GM12864 (cell line): ENCODE results near the gene GRK4.

Experiments
- DNase-seq: peaks from one replicate; pipeline ENCODE4 v3.0.0-alpha.2; 2011; ENCODE audit warnings: low read depth
- H3K4me3 ChIP-seq: 2 replicates; pipeline ENCODE4 v1.5.1; 2011; ENCODE audit warnings: mild to moderate bottlenecking, low read depth, low read length, control low read depth
- TF ChIP-seq, protein P1 (sequence below): IDR thresholded peaks from 2 replicates; pipeline ENCODE4 v1.5.1; 2011; ENCODE audit warnings: low read depth, mild to moderate bottlenecking, moderate library complexity, low read length, control low read depth, inconsistent platforms; ENCODE audit errors: missing control alignments

GRK4 gene

DNA sequence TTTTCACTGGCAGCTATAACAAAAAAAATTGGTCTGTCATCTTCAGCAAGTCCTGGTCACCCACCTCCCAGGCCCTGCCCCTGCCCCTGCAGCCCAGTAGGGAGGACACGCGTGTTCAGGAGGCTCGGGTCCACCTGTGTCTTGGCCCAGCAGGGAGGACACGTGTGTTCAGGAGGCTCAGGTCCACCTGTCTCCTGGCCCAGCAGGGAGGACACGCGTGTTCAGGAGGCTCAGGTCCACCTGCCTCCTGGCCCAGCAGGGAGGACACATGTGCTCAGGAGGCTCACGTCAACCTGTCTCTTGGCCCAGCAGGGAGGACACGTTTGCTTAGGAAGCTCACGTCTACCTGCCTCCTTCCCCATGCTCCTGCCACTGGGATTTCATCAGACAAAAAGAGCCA is 66.1 kb downstream of the GRK4 start:
- TF ChIP-seq, protein P1, sequence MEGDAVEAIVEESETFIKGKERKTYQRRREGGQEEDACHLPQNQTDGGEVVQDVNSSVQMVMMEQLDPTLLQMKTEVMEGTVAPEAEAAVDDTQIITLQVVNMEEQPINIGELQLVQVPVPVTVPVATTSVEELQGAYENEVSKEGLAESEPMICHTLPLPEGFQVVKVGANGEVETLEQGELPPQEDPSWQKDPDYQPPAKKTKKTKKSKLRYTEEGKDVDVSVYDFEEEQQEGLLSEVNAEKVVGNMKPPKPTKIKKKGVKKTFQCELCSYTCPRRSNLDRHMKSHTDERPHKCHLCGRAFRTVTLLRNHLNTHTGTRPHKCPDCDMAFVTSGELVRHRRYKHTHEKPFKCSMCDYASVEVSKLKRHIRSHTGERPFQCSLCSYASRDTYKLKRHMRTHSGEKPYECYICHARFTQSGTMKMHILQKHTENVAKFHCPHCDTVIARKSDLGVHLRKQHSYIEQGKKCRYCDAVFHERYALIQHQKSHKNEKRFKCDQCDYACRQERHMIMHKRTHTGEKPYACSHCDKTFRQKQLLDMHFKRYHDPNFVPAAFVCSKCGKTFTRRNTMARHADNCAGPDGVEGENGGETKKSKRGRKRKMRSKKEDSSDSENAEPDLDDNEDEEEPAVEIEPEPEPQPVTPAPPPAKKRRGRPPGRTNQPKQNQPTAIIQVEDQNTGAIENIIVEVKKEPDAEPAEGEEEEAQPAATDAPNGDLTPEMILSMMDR = no peak
- no peak for DNase-seq
- H3K4me3 ChIP-seq = no peak overlapping the region

GRCh38 chr4:3030566-3031356 is 67.4 kb downstream of the GRK4 start:
- no peak overlapping the region for H3K4me3 ChIP-seq
- TF ChIP-seq, protein P1 = no peak
- no peak for DNase-seq

- no peak overlapping the region for H3K4me3 ChIP-seq
- DNase-seq = no peak
- TF ChIP-seq, protein P1 = no peak
These were observed 68.1 kb downstream of the GRK4 start for GRCh38 chr4:3031357-3032082.

- TF ChIP-seq, protein P1 = no peak
- DNase-seq = no peak
- H3K4me3 ChIP-seq = no peak overlapping the region
These were observed 70.9 kb downstream of the GRK4 start for GRCh38 chr4:3034231-3034630.

- TF ChIP-seq, protein P1 = no peak
- no peak for DNase-seq
- H3K4me3 ChIP-seq = no peak overlapping the region
These were observed 71.9 kb downstream of the GRK4 start for GRCh38 chr4:3035249-3035648.

DNA sequence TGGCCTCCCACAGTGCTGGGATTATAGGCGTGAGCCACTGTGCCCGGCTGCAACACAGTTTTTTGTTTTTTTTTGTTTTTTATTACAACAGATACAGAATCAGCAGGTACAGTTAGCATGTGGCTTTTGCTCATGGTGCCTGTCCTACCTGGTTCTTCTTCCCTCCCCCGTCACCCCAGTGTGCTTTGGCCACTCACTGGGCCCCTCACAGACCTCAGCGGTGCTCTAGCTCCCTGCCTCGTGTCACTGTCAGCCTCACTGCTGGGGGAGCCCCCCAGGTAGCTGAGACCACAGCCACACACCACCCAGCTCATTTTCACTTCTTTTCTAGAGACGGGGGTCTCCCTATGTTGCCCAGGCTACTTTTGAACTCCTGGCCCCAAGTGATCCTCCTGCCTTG is 72.3 kb downstream of the GRK4 start:
- TF ChIP-seq, protein P1 = no peak
- H3K4me3 ChIP-seq = no peak overlapping the region
- no peak for DNase-seq
